Stomach smooth muscle (tissue), 2 donors: ENCODE measurements around the gene BANP.
"Not testable (repeated sequence)": the region's sequence is repeated elsewhere in the genome, so short reads cannot be mapped to it uniquely, and the experiment has no call there.

Source experiments
- H3K27ac ChIP-seq: one replicate; pipeline ENCODE4 v1.7.0; 2013; ENCODE audit warnings: mild to moderate bottlenecking, low read length, inconsistent platforms
- H3K27me3 ChIP-seq, 2 donors: one replicate each; pipeline ENCODE4 v1.7.0; 2013; ENCODE audit warnings: low read length in 2 of 2; ENCODE audit not compliant: insufficient read depth in 2 of 2, control insufficient read depth in 1 of 2
- H3K36me3 ChIP-seq, 2 donors: one replicate each; pipeline ENCODE4 v1.7.0; 2013; ENCODE audit warnings: low read length in 2 of 2; ENCODE audit not compliant: control insufficient read depth in 2 of 2, insufficient read depth in 2 of 2
- H3K4me1 ChIP-seq: one replicate; pipeline ENCODE4 v1.7.0; 2013; ENCODE audit warnings: low read length; ENCODE audit not compliant: control insufficient read depth, insufficient read depth
- H3K4me3 ChIP-seq, 2 donors: one replicate each; pipeline ENCODE4 v1.7.0; 2013; ENCODE audit warnings: low read length in 2 of 2
- H3K9ac ChIP-seq, 2 donors: one replicate each; pipeline ENCODE4 v1.7.0; 2013; ENCODE audit warnings: low read length in 2 of 2, mild to moderate bottlenecking in 1 of 2
- H3K9me3 ChIP-seq, 2 donors: one replicate each; pipeline ENCODE4 v1.7.0; 2013; ENCODE audit warnings: low read length in 2 of 2; ENCODE audit not compliant: control insufficient read depth in 2 of 2
- donor health status: healthy.
- donor health status: Pancreatic carcinoma.

Gene BANP

GRCh38 chr16:88084881-88085280 lies 133.6 kb downstream of the BANP start:
- H3K9me3 ChIP-seq: no peaks in the 10 kb centered on the region
- no peak overlapping the region for H3K9ac ChIP-seq
- peaks cover 0 to 16% of the 10 kb centered on the region in 2 donors for H3K27me3 ChIP-seq
- H3K36me3 ChIP-seq: peaks cover 0 to 4% of the 10 kb centered on the region in 2 donors
- H3K27ac ChIP-seq: no peak overlapping the region
- H3K4me1 ChIP-seq: peaks cover 10% of the 10 kb centered on the region
- no peak overlapping the region for H3K4me3 ChIP-seq

- H3K9ac ChIP-seq: no peak overlapping the region
- peaks cover 0 to 4% of the 10 kb centered on the region in 2 donors for H3K36me3 ChIP-seq
- H3K27ac ChIP-seq: no peak overlapping the region
- H3K9me3 ChIP-seq: no peaks in the 10 kb centered on the region
- H3K4me3 ChIP-seq: no peak overlapping the region
- peaks cover 0 to 16% of the 10 kb centered on the region in 2 donors for H3K27me3 ChIP-seq
- H3K4me1 ChIP-seq: peaks cover 10% of the 10 kb centered on the region
Observed at GRCh38 chr16:88086571-88087516, 135.6 kb downstream of the BANP start.

- Histone ChIP-seq H3K4me1 (peaks cover 10% of the 10 kb centered on the region), H3K27ac (no peak overlapping the region), H3K36me3 (peaks cover 0 to 3% of the 10 kb centered on the region in 2 donors), H3K9me3 (no peaks in the 10 kb centered on the region), H3K9ac (no peak overlapping the region), H3K27me3 (peaks cover 0 to 16% of the 10 kb centered on the region in 2 donors), H3K4me3 (no peak overlapping the region)
Observed at GRCh38 chr16:88087517-88087877, 136.3 kb downstream of the BANP start.

GRCh38 chr16:88088161-88088581 lies 136.9 kb downstream of the BANP start:
- Histone ChIP-seq H3K36me3 (no peaks in the 10 kb centered on the region), H3K9me3 (no peaks in the 10 kb centered on the region), H3K4me1 (peaks cover 10% of the 10 kb centered on the region), H3K27me3 (peaks cover 0 to 16% of the 10 kb centered on the region in 2 donors), H3K4me3 (no peak overlapping the region), H3K9ac (no peak overlapping the region), H3K27ac (no peak overlapping the region)

- not testable (repeated sequence) for H3K4me1 ChIP-seq, H3K9me3 ChIP-seq, H3K36me3 ChIP-seq, H3K4me3 ChIP-seq, H3K27ac ChIP-seq, H3K9ac ChIP-seq
- peaks cover 0 to 16% of the 10 kb centered on the region in 2 donors for H3K27me3 ChIP-seq
Observed at GRCh38 chr16:88088611-88089010, 137.4 kb downstream of the BANP start.

GRCh38 chr16:88089071-88089470 lies 137.8 kb downstream of the BANP start:
- H3K9ac ChIP-seq, H3K9me3 ChIP-seq, H3K4me3 ChIP-seq, H3K27ac ChIP-seq, H3K36me3 ChIP-seq, H3K4me1 ChIP-seq: not testable (repeated sequence)
- H3K27me3 ChIP-seq: peaks cover 0 to 16% of the 10 kb centered on the region in 2 donors

GRCh38 chr16:88089632-88090376 lies 138.6 kb downstream of the BANP start:
- H3K9me3 ChIP-seq, H3K4me1 ChIP-seq, H3K36me3 ChIP-seq, H3K4me3 ChIP-seq, H3K9ac ChIP-seq, H3K27ac ChIP-seq: not testable (repeated sequence)
- H3K27me3 ChIP-seq: peaks cover 0 to 16% of the 10 kb centered on the region in 2 donors

- H3K4me1 ChIP-seq, H3K4me3 ChIP-seq, H3K9ac ChIP-seq, H3K36me3 ChIP-seq, H3K9me3 ChIP-seq, H3K27ac ChIP-seq: not testable (repeated sequence)
- H3K27me3 ChIP-seq: peaks cover 0 to 16% of the 10 kb centered on the region in 2 donors
Observed at GRCh38 chr16:88090377-88091175, 139.3 kb downstream of the BANP start.

- H3K4me3 ChIP-seq, H3K36me3 ChIP-seq, H3K9ac ChIP-seq, H3K4me1 ChIP-seq, H3K27ac ChIP-seq, H3K9me3 ChIP-seq: not testable (repeated sequence)
- H3K27me3 ChIP-seq: peaks cover 0 to 16% of the 10 kb centered on the region in 2 donors
Observed at GRCh38 chr16:88091221-88091971, 140.2 kb downstream of the BANP start.

- H3K9me3 ChIP-seq, H3K9ac ChIP-seq, H3K36me3 ChIP-seq, H3K4me1 ChIP-seq, H3K4me3 ChIP-seq, H3K27ac ChIP-seq: not testable (repeated sequence)
- H3K27me3 ChIP-seq: peaks cover 0 to 14% of the 10 kb centered on the region in 2 donors
Observed at GRCh38 chr16:88091972-88092302, 140.7 kb downstream of the BANP start.
